ENCODE results near the gene DPM2. TPM values are rescaled to one million over a fixed set of nuclear protein-coding genes. Genes with fewer than 3 reads are reported as not detected.

DPM2 gene
- total and polyA plus RNA-seq, 7 donors, result 9.7 to 39.6 (median 16.6) TPM

DNA sequence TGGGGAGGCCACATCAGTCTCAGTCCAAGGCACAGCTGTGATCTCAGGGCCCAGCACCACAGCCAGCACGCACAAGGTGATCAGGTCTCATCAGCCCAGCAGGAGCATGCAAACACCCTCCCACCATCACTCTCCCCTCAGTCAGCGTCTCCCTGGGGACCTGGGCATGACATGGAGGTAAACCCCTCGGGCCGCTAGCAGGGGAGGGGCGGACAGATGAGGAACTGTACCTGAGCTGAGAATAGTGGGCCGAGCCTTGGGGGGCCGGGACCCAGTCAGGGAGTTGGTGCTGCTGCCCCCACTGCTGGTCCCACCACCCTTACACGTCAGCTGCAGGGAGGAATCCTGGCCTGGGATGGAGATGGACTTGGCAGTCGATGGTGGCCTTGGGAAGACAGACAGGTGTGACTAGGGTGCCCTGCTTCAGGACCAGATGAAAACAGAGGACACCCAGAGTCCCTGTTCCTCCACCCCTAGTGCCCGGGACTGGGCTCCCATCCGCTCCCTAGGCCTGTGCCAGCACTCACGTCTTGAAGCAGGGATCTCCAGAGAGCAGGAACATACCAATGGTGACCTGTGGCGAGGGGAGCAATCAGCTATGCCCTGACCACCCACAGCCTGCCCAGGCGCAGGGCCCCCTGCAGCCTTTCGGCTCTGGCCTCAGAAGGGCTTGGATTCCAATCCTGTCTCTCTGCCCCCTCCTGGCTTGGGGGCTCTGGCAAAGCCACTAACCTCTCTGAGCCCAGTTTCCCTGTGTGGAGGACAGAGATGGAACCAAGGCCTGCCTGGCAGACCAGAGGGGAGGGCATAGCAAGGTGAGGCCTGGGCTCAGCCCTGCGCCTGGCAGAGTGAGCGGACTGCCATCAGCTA, 10.4 kb upstream of the DPM2 start:
- Histone ChIP-seq H3K4me3 (no peak overlapping the region), H3K36me3 (ENCODE audit: insufficient read depth in 1 of 2, low read depth in 1 of 2) (peaks cover 0 to 20% of the 10 kb centered on the region in 2 donors), H3K9me3 (no peaks in the 10 kb centered on the region), H3K27ac (no peak overlapping the region), H3K4me1 (peaks cover 7% of the 10 kb centered on the region), H3K27me3 (ENCODE audit: insufficient read depth in 3 of 3, low read length in 2 of 3) (no peaks in the 10 kb centered on the region)
- DNase-seq (no peak), ATAC-seq (no peak)
- TF ChIP-seq, protein P1, sequence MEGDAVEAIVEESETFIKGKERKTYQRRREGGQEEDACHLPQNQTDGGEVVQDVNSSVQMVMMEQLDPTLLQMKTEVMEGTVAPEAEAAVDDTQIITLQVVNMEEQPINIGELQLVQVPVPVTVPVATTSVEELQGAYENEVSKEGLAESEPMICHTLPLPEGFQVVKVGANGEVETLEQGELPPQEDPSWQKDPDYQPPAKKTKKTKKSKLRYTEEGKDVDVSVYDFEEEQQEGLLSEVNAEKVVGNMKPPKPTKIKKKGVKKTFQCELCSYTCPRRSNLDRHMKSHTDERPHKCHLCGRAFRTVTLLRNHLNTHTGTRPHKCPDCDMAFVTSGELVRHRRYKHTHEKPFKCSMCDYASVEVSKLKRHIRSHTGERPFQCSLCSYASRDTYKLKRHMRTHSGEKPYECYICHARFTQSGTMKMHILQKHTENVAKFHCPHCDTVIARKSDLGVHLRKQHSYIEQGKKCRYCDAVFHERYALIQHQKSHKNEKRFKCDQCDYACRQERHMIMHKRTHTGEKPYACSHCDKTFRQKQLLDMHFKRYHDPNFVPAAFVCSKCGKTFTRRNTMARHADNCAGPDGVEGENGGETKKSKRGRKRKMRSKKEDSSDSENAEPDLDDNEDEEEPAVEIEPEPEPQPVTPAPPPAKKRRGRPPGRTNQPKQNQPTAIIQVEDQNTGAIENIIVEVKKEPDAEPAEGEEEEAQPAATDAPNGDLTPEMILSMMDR (IDR thresholded peaks at IDR 0.05), result no peak
- WGBS, 3 donors, result 87 to 90% (median 87%) methylated on average over 16 to 17 of the region's 17 CpGs
- intact Hi-C loops (cut with DNase I), result loop anchor here in 1 of 2 donors (10.0 kb wide), 1 partner anchor 167 kb away; no protein-coding TSS in a partner anchor

GRCh38 chr9:127946728-127947127, 9.1 kb upstream of the DPM2 start:
- intact Hi-C loops (cut with DNase I), result loop anchor here in 1 of 2 donors (10.0 kb wide), 1 partner anchor 168 kb away; no protein-coding TSS in a partner anchor

DNA sequence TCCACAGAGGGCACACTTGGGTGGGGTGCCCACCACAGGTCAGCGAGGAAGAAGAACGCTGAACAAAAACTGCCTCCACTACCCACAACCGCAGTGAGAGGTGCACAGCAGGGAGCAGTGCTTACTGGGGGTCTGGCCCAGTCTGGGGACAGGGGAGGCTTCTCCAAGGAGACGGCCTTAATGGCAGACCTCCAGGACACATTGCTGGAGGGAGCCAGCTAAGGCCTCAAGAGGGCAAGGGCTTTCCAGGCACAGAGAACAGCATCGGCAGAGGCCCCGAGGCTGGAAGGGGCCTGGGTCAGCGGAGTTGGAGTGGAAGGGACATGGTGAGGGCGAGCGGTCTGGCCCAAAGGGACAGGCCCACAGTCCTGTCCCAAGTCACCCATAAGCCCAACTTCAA, 8.3 kb upstream of the DPM2 start:
- Histone ChIP-seq H3K27me3 (ENCODE audit: insufficient read depth in 3 of 3, low read length in 2 of 3) (no peaks in the 10 kb centered on the region), H3K4me3 (no peak overlapping the region), H3K9me3 (no peaks in the 10 kb centered on the region), H3K27ac (no peak overlapping the region), H3K4me1 (peaks cover 7% of the 10 kb centered on the region), H3K36me3 (ENCODE audit: insufficient read depth in 1 of 2, low read depth in 1 of 2) (peaks cover 0 to 24% of the 10 kb centered on the region in 2 donors)
- intact Hi-C loops (cut with DNase I), result loop anchor here in 1 of 2 donors (2.0 to 10.0 kb wide), 2 partner anchors 89 to 169 kb away; no protein-coding TSS in a partner anchor
- ATAC-seq (no peak), DNase-seq (no peak)
- TF ChIP-seq, protein P1 (IDR thresholded peaks at IDR 0.05), result no peak
- WGBS, 3 donors, result 83 to 86% (median 83%) methylated on average over 9 of the region's 9 CpGs

More at GRCh38 chr9:127946728-127947127, 9.1 kb upstream of the DPM2 start:
- TF ChIP-seq, protein P1 (IDR thresholded peaks at IDR 0.05), result no peak
- no peak overlapping the region for H3K4me3 ChIP-seq
- peaks cover 7% of the 10 kb centered on the region for H3K4me1 ChIP-seq
- peaks cover 0 to 24% of the 10 kb centered on the region in 2 donors for H3K36me3 ChIP-seq (ENCODE audit: insufficient read depth in 1 of 2, low read depth in 1 of 2)
- no peaks in the 10 kb centered on the region for H3K9me3 ChIP-seq
- DNase-seq (no peak), ATAC-seq (no peak)
- H3K27me3 ChIP-seq (ENCODE audit: insufficient read depth in 3 of 3, low read length in 2 of 3), result no peaks in the 10 kb centered on the region
- WGBS, 3 donors, result 52 to 63% (median 60%) methylated on average over 3 of the region's 3 CpGs
- H3K27ac ChIP-seq, result no peak overlapping the region

DNA sequence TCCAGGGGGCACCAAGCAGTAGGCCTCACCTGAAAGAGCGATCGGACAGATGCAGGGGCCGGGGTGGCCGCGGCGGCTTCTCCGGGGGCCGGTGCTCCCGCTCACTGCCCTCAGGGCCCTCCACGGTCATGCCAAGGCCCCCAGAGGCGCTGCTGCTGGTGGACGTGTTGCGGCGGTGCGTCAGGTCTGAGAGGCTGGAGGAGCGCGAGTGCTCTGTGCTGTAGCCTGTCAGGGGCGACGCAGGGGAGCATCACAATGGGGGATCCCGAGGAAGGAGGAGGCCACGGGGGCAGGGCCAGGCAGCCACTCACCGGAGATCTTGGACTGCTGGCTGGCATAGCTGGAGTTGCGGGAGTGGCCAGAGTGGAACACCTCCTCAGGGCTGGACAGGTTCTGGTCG, 7.7 kb upstream of the DPM2 start:
- no peak overlapping the region for H3K27ac ChIP-seq
- 93 to 94% (median 93%) methylated on average over 24 of the region's 24 CpGs for WGBS, 3 donors
- ATAC-seq (no peak), DNase-seq (no peak)
- H3K36me3 ChIP-seq (ENCODE audit: insufficient read depth in 1 of 2, low read depth in 1 of 2), result peaks cover 0 to 24% of the 10 kb centered on the region in 2 donors
- H3K9me3 ChIP-seq, result no peaks in the 10 kb centered on the region
- TF ChIP-seq, protein P1 (IDR thresholded peaks at IDR 0.05), result no peak
- intact Hi-C loops (cut with DNase I), result loop anchor here in 1 of 2 donors (2.0 to 10.0 kb wide), 2 partner anchors 89 to 169 kb away; no protein-coding TSS in a partner anchor
- H3K27me3 ChIP-seq (ENCODE audit: insufficient read depth in 3 of 3, low read length in 2 of 3), result no peaks in the 10 kb centered on the region
- peaks cover 7% of the 10 kb centered on the region for H3K4me1 ChIP-seq
- no peak overlapping the region for H3K4me3 ChIP-seq

Data from psoas muscle (tissue), 8 donors.